ENCODE data around the gene ABCB7.

DNA sequence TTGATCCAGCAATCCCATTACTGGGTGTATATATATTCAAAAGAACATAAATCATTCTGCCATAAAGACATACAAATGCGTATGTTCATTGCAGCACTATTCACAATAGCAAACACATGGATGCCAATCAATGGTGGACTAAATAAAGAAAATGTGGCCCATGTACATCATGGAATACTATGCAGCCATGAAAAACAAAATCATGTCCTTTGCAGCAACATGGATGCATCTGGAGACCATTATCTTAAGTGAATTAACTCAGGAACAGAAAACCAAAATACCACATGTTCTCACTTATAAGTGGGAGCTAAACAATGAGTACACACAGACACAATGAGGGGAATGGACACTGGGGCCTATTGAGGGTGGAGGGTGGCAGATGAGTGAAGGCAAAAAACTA lies 81.6 kb downstream of the ABCB7 start:
- TF ChIP-seq, protein P1, sequence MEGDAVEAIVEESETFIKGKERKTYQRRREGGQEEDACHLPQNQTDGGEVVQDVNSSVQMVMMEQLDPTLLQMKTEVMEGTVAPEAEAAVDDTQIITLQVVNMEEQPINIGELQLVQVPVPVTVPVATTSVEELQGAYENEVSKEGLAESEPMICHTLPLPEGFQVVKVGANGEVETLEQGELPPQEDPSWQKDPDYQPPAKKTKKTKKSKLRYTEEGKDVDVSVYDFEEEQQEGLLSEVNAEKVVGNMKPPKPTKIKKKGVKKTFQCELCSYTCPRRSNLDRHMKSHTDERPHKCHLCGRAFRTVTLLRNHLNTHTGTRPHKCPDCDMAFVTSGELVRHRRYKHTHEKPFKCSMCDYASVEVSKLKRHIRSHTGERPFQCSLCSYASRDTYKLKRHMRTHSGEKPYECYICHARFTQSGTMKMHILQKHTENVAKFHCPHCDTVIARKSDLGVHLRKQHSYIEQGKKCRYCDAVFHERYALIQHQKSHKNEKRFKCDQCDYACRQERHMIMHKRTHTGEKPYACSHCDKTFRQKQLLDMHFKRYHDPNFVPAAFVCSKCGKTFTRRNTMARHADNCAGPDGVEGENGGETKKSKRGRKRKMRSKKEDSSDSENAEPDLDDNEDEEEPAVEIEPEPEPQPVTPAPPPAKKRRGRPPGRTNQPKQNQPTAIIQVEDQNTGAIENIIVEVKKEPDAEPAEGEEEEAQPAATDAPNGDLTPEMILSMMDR (conservative IDR thresholded peaks at IDR 0.05; ENCODE audit: low read depth in 2 of 2) = no peak
- TF ChIP-seq POLR2AphosphoS5 (IDR thresholded peaks at IDR 0.05; ENCODE audit: low read depth) (no peak), EZH2 (IDR thresholded peaks at IDR 0.05; ENCODE audit: low read depth, unreplicated experiment) (no peak), JUNB (IDR thresholded peaks at IDR 0.05; ENCODE audit: unreplicated experiment) (no peak), EZH2phosphoT487 (IDR thresholded peaks at IDR 0.05; ENCODE audit: unreplicated experiment) (no peak), CREB1 (CRISPR knock-in tag; IDR thresholded peaks at IDR 0.05; ENCODE audit: low read depth) (no peak), ZNF114 (CRISPR knock-in tag; IDR thresholded peaks at IDR 0.05) (no peak)
- TF ChIP-seq, protein P2, sequence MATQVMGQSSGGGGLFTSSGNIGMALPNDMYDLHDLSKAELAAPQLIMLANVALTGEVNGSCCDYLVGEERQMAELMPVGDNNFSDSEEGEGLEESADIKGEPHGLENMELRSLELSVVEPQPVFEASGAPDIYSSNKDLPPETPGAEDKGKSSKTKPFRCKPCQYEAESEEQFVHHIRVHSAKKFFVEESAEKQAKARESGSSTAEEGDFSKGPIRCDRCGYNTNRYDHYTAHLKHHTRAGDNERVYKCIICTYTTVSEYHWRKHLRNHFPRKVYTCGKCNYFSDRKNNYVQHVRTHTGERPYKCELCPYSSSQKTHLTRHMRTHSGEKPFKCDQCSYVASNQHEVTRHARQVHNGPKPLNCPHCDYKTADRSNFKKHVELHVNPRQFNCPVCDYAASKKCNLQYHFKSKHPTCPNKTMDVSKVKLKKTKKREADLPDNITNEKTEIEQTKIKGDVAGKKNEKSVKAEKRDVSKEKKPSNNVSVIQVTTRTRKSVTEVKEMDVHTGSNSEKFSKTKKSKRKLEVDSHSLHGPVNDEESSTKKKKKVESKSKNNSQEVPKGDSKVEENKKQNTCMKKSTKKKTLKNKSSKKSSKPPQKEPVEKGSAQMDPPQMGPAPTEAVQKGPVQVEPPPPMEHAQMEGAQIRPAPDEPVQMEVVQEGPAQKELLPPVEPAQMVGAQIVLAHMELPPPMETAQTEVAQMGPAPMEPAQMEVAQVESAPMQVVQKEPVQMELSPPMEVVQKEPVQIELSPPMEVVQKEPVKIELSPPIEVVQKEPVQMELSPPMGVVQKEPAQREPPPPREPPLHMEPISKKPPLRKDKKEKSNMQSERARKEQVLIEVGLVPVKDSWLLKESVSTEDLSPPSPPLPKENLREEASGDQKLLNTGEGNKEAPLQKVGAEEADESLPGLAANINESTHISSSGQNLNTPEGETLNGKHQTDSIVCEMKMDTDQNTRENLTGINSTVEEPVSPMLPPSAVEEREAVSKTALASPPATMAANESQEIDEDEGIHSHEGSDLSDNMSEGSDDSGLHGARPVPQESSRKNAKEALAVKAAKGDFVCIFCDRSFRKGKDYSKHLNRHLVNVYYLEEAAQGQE (IDR thresholded peaks at IDR 0.05; ENCODE audit: unreplicated experiment) = no peak
- TF ChIP-seq, protein P3, sequence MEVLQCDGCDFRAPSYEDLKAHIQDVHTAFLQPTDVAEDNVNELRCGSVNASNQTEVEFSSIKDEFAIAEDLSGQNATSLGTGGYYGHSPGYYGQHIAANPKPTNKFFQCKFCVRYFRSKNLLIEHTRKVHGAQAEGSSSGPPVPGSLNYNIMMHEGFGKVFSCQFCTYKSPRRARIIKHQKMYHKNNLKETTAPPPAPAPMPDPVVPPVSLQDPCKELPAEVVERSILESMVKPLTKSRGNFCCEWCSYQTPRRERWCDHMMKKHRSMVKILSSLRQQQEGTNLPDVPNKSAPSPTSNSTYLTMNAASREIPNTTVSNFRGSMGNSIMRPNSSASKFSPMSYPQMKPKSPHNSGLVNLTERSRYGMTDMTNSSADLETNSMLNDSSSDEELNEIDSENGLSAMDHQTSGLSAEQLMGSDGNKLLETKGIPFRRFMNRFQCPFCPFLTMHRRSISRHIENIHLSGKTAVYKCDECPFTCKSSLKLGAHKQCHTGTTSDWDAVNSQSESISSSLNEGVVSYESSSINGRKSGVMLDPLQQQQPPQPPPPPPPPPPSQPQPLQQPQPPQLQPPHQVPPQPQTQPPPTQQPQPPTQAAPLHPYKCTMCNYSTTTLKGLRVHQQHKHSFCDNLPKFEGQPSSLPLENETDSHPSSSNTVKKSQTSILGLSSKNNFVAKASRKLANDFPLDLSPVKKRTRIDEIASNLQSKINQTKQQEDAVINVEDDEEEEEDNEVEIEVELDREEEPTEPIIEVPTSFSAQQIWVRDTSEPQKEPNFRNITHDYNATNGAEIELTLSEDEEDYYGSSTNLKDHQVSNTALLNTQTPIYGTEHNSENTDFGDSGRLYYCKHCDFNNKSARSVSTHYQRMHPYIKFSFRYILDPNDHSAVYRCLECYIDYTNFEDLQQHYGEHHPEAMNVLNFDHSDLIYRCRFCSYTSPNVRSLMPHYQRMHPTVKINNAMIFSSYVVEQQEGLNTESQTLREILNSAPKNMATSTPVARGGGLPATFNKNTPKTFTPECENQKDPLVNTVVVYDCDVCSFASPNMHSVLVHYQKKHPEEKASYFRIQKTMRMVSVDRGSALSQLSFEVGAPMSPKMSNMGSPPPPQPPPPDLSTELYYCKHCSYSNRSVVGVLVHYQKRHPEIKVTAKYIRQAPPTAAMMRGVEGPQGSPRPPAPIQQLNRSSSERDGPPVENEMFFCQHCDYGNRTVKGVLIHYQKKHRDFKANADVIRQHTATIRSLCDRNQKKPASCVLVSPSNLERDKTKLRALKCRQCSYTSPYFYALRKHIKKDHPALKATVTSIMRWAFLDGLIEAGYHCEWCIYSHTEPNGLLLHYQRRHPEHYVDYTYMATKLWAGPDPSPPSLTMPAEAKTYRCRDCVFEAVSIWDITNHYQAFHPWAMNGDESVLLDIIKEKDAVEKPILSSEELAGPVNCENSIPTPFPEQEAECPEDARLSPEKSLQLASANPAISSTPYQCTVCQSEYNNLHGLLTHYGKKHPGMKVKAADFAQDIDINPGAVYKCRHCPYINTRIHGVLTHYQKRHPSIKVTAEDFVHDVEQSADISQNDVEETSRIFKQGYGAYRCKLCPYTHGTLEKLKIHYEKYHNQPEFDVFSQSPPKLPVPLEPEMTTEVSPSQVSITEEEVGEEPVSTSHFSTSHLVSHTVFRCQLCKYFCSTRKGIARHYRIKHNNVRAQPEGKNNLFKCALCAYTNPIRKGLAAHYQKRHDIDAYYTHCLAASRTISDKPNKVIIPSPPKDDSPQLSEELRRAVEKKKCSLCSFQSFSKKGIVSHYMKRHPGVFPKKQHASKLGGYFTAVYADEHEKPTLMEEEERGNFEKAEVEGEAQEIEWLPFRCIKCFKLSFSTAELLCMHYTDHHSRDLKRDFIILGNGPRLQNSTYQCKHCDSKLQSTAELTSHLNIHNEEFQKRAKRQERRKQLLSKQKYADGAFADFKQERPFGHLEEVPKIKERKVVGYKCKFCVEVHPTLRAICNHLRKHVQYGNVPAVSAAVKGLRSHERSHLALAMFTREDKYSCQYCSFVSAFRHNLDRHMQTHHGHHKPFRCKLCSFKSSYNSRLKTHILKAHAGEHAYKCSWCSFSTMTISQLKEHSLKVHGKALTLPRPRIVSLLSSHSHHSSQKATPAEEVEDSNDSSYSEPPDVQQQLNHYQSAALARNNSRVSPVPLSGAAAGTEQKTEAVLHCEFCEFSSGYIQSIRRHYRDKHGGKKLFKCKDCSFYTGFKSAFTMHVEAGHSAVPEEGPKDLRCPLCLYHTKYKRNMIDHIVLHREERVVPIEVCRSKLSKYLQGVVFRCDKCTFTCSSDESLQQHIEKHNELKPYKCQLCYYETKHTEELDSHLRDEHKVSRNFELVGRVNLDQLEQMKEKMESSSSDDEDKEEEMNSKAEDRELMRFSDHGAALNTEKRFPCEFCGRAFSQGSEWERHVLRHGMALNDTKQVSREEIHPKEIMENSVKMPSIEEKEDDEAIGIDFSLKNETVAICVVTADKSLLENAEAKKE (CRISPR knock-in tag; IDR thresholded peaks at IDR 0.05) = no peak
